ENCODE results near the gene FAM184A. TPM values are rescaled to one million over a fixed set of nuclear protein-coding genes. Genes with fewer than 3 reads are reported as not detected.

Gene FAM184A
- polyA plus RNA-seq (2011; rRNA removed) (0.02 and 0.06 TPM in 2 replicates), polyA minus RNA-seq (2011; rRNA and poly(A)+ RNA removed) (not detected in 2 replicates)

DNA sequence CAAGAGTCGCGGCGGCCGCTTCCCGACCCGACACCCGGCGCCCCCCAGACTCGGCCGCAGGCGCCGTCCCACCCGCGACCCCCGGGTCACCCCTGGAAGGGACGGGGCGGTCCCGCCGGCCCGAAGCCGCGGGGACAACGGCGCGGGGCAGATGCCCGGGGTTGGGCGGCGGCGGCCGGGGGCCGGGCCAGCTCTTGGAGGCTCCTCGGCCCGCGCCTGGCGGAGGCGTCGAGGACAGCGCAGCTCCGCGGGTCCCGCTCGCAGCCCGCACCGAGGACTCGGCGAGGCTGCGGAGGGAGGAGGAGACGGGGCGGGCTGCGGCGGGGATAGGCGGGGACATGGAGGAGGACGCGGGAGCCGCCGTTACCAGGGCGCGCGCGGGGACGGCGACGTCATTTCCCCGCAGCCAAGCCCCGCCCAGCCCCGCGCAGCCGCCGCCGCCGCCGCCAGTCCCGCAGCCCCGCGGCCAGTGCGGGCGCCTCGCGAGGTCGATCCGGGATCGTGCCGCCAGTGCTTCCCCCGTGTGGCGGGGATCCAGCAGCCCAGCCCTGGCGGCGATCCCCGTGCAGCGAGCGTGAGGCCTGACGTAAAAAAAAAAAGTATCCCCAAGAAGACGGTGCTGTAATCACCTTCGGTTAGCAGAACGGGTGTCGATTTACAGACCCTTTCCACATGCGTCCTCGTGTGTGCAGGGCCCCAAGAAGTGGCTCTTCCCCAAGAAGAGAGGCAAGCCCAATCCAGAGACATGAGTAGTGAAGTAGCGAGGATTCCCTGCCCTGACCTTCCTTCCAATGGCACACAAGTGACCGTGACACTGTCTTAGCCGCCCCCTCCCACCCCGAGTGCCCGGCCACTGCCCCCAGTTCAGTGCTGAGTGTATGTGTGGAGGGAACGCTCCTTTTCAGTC, at the start of gene FAM184A:
Gene FAM184A, minus strand, starts transcription at position 289 of the 907 bp plus-strand sequence. CDS start 365 bp downstream, outside the sequence.
- ChIA-PET POLR2A (no interaction called here), CTCF (interaction anchor here (0.9 kb wide), 1 partner anchor 51 kb away, joined by 3 read pairs; no protein-coding TSS in a partner anchor)
- Histone ChIP-seq H3K9me3 (ENCODE audit: control insufficient read depth, insufficient read depth, low read length) (peaks cover 7% of the 10 kb centered on the region), H3K27me3 (ENCODE audit: control insufficient read depth, insufficient read depth, low read length) (peaks cover 14% of the 10 kb centered on the region), H3K27ac (ENCODE audit: low read depth, low read length) (no peak within 1 kb of the TSS), H3K4me3 (ENCODE audit: low read depth, low read length) (peak within 1 kb of the TSS; percentile 62)
- TF ChIP-seq, protein P1, sequence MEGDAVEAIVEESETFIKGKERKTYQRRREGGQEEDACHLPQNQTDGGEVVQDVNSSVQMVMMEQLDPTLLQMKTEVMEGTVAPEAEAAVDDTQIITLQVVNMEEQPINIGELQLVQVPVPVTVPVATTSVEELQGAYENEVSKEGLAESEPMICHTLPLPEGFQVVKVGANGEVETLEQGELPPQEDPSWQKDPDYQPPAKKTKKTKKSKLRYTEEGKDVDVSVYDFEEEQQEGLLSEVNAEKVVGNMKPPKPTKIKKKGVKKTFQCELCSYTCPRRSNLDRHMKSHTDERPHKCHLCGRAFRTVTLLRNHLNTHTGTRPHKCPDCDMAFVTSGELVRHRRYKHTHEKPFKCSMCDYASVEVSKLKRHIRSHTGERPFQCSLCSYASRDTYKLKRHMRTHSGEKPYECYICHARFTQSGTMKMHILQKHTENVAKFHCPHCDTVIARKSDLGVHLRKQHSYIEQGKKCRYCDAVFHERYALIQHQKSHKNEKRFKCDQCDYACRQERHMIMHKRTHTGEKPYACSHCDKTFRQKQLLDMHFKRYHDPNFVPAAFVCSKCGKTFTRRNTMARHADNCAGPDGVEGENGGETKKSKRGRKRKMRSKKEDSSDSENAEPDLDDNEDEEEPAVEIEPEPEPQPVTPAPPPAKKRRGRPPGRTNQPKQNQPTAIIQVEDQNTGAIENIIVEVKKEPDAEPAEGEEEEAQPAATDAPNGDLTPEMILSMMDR (IDR thresholded peaks at IDR 0.05; ENCODE audit: low read depth, low read length) = no peak
- DNase-seq (ENCODE audit: low read depth, low spot score) = no peak

DNA sequence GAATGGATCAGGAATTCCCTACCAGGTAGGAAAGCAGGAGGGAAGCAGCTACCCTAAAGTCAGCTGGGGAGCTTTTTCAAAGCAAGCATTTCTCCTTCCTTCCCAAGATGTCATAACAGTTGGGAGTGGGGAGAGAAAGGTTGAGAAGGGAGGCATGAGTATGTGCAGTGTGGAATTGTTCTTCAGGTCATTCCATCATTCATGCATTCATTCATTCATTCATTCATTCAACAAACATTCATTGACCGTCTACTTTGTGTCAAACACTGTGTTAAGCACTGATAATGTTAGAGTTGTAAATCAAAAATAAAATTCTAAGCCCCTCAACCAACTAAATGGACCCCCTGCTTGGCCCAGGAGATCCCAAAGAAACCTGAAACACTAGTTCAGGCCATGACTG, 49.2 kb upstream of the FAM184A start:
- DNase-seq (ENCODE audit: low read depth, low spot score) = no peak
- Histone ChIP-seq H3K9me3 (ENCODE audit: control insufficient read depth, insufficient read depth, low read length) (no peaks in the 10 kb centered on the region; the same call in 1 of the 2 replicates), H3K27ac (ENCODE audit: low read depth, low read length) (no peak overlapping the region), H3K27me3 (ENCODE audit: control insufficient read depth, insufficient read depth, low read length) (no peaks in the 10 kb centered on the region), H3K4me3 (ENCODE audit: low read depth, low read length) (no peak overlapping the region)
- CTCF ChIA-PET = interaction anchor here (1.2 kb wide), 1 partner anchor 9 kb away, joined by 4 read pairs; no protein-coding TSS in a partner anchor
- POLR2A ChIA-PET = no interaction called here
- TF ChIP-seq, protein P1 (IDR thresholded peaks at IDR 0.05; ENCODE audit: low read depth, low read length) = no peak

GRCh38 chr6:119126826-119127225, 48.4 kb upstream of the FAM184A start:
- CTCF ChIA-PET = interaction anchor here (1.2 kb wide), 1 partner anchor 8 kb away, joined by 4 read pairs; no protein-coding TSS in a partner anchor
- no peaks in the 10 kb centered on the region for H3K27me3 ChIP-seq (ENCODE audit: control insufficient read depth, insufficient read depth, low read length)
- H3K4me3 ChIP-seq (ENCODE audit: low read depth, low read length) = no peak overlapping the region
- POLR2A ChIA-PET = no interaction called here
- TF ChIP-seq, protein P1 (IDR thresholded peaks at IDR 0.05; ENCODE audit: low read depth, low read length) = no peak
- no peak overlapping the region for H3K27ac ChIP-seq (ENCODE audit: low read depth, low read length)
- H3K9me3 ChIP-seq (ENCODE audit: control insufficient read depth, insufficient read depth, low read length) = no peaks in the 10 kb centered on the region; the same call in 1 of the 2 replicates
- DNase-seq (ENCODE audit: low read depth, low spot score) = no peak

DNA sequence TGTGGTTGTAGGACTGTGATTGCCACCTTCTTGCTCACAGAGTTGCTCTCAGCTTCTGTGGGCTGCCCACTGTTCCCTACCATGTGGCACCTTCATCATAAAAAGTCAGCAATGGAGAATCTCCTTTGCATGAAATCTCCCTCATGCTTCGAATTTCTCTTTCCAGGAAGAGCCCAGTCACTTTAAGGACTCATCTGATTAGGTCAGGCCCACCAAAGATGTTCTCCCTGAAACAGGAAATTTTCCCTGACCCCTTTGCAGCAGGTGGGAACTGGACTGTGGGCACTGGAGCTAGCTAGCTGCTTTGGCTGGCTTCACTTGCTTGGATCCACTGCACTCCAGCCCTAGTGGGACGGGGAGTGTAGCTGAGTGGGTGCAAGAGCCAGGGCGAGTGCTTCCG, 47.7 kb upstream of the FAM184A start:
- H3K27ac ChIP-seq (ENCODE audit: low read depth, low read length) = no peak overlapping the region
- POLR2A ChIA-PET = no interaction called here
- DNase-seq (ENCODE audit: low read depth, low spot score) = no peak
- CTCF ChIA-PET = interaction anchor here (1.7 kb wide), 1 partner anchor 22 kb away, joined by 8 read pairs; no protein-coding TSS in a partner anchor
- H3K27me3 ChIP-seq (ENCODE audit: control insufficient read depth, insufficient read depth, low read length) = no peaks in the 10 kb centered on the region
- TF ChIP-seq, protein P1 (IDR thresholded peaks at IDR 0.05; ENCODE audit: low read depth, low read length) = no peak
- H3K9me3 ChIP-seq (ENCODE audit: control insufficient read depth, insufficient read depth, low read length) = no peaks in the 10 kb centered on the region; the same call in 1 of the 2 replicates
- H3K4me3 ChIP-seq (ENCODE audit: low read depth, low read length) = no peak overlapping the region
